WTC11 (cell line): ENCODE measurements around the gene RPA3.

Experiments
- NR2C2 ChIP-seq: sonication (generic); formaldehyde crosslinking; IDR thresholded peaks from 2 replicates; pipeline ENCODE4 v1.8.0; 2022; ENCODE audit warnings: mild to moderate bottlenecking, missing genetic modification reagents
- TF ChIP-seq, protein P1 (sequence below): sonication (generic); formaldehyde crosslinking; conservative IDR thresholded peaks from 2 replicates; pipeline ENCODE4 v1.8.1; 2022; ENCODE audit warnings: mild to moderate bottlenecking, missing genetic modification reagents
- TF ChIP-seq, protein P2 (sequence below): sonication (generic); formaldehyde crosslinking; IDR thresholded peaks from 2 replicates; pipeline ENCODE4 v1.8.0; 2022; ENCODE audit warnings: mild to moderate bottlenecking, missing genetic modification reagents
- TF ChIP-seq, protein P3 (sequence below): sonication (generic); formaldehyde crosslinking; IDR thresholded peaks from 2 replicates; pipeline ENCODE4 v1.8.1; 2023; ENCODE audit warnings: mild to moderate bottlenecking, missing genetic modification reagents, moderate library complexity

DNA sequence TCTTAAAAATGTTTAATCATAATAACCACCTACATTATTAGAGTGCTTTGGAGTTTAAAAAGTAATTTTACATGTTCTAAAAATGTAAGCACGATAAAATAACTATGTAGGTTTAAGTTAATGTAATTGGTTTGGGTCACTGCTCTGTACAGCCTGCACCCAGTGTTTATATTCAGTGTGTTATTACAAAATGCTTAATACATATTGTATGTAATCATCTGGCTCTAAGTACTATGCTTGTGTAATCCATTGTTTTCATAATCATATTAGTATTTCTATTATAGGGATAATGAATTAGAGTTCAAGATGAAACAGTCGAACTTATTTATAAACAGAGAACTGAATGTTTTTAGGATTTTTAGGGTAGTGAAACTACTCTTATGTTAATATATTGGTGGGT lies 13.1 kb downstream of the RPA3 start:
- TF ChIP-seq, protein P1, sequence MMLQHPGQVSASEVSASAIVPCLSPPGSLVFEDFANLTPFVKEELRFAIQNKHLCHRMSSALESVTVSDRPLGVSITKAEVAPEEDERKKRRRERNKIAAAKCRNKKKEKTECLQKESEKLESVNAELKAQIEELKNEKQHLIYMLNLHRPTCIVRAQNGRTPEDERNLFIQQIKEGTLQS (CRISPR knock-in tag) = no peak
- no peak for TF ChIP-seq NR2C2
- TF ChIP-seq, protein P2, sequence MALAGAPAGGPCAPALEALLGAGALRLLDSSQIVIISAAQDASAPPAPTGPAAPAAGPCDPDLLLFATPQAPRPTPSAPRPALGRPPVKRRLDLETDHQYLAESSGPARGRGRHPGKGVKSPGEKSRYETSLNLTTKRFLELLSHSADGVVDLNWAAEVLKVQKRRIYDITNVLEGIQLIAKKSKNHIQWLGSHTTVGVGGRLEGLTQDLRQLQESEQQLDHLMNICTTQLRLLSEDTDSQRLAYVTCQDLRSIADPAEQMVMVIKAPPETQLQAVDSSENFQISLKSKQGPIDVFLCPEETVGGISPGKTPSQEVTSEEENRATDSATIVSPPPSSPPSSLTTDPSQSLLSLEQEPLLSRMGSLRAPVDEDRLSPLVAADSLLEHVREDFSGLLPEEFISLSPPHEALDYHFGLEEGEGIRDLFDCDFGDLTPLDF = no peak
- TF ChIP-seq, protein P3, sequence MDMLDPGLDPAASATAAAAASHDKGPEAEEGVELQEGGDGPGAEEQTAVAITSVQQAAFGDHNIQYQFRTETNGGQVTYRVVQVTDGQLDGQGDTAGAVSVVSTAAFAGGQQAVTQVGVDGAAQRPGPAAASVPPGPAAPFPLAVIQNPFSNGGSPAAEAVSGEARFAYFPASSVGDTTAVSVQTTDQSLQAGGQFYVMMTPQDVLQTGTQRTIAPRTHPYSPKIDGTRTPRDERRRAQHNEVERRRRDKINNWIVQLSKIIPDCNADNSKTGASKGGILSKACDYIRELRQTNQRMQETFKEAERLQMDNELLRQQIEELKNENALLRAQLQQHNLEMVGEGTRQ = no peak
